ENCODE measurements around the gene ASB3.

ASB3 gene

GRCh38 chr2:53646788-53647187 is 140.0 kb downstream of the ASB3 start:
- DNase-seq (ENCODE audit: low spot score): no peak

GRCh38 chr2:53641290-53641689 is 145.5 kb downstream of the ASB3 start:
- no peak for DNase-seq (ENCODE audit: low spot score)

- no peak for DNase-seq (ENCODE audit: low spot score)
Observed at GRCh38 chr2:53640466-53640865, 146.3 kb downstream of the ASB3 start.

GRCh38 chr2:53636596-53636995 is 150.2 kb downstream of the ASB3 start:
- no peak for DNase-seq (ENCODE audit: low spot score)

GRCh38 chr2:53636109-53636508 is 150.6 kb downstream of the ASB3 start:
- no peak for DNase-seq (ENCODE audit: low spot score)

- DNase-seq (ENCODE audit: low spot score): no peak
Observed at GRCh38 chr2:53635694-53636093, 151.1 kb downstream of the ASB3 start.

- DNase-seq (ENCODE audit: low spot score): no peak
Observed at GRCh38 chr2:53633441-53633840, 153.3 kb downstream of the ASB3 start.

GRCh38 chr2:53632714-53633113 is 154.0 kb downstream of the ASB3 start:
- no peak for DNase-seq (ENCODE audit: low spot score)

- DNase-seq (ENCODE audit: low spot score): no peak
Observed at GRCh38 chr2:53632126-53632460, 154.7 kb downstream of the ASB3 start.

GRCh38 chr2:53631313-53632125 is 155.2 kb downstream of the ASB3 start:
- DNase-seq (ENCODE audit: low spot score): no peak

GRCh38 chr2:53630026-53630606 is 156.6 kb downstream of the ASB3 start:
- no peak for DNase-seq (ENCODE audit: low spot score)

GRCh38 chr2:53629501-53629900 is 157.3 kb downstream of the ASB3 start:
- DNase-seq (ENCODE audit: low spot score): no peak

- DNase-seq (ENCODE audit: low spot score): no peak
Observed at GRCh38 chr2:53629001-53629400, 157.8 kb downstream of the ASB3 start.

GRCh38 chr2:53622141-53622540 is 164.6 kb downstream of the ASB3 start:
- DNase-seq (ENCODE audit: low spot score): no peak

- DNase-seq (ENCODE audit: low spot score): no peak
Observed at GRCh38 chr2:53620981-53621380, 165.8 kb downstream of the ASB3 start.
